HG02885 (cell line): ENCODE data around the gene CHST12.

Source experiments
- ATAC-seq: cut with Tn5 transposase; IDR thresholded peaks from one replicate; pipeline ENCODE4 v1.9.1; 2021; ENCODE audit warnings: mild to moderate bottlenecking; ENCODE audit not compliant: unreplicated experiment, poor library complexity

CHST12 gene

DNA sequence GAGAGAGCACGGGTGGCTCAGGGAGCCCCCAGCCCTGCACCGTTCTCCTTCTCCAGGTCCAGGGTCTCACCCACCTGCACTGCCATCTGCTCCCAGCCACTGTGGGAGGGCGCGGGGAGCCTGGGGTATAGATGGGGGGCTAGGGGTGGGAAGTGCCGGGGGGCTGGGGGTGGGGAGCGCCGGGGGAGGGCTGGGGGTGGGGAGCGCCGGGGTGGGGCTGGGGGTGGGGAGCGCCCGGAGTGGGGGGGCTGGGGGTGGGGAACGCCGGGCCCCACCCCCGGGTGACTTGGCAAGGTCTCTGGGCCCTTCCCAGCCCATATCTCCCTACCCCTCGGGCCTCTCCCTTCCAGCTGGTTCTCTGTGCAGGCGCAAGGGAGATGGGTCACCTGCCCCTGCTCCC lies 72.9 kb downstream of the CHST12 start, which contains the start of gene GRIFIN:
Gene GRIFIN, minus strand, starts transcription at position 101 of the 400 bp plus-strand sequence. Its CDS starts 15 bp downstream, at position 86.
- ATAC-seq: no peak

DNA sequence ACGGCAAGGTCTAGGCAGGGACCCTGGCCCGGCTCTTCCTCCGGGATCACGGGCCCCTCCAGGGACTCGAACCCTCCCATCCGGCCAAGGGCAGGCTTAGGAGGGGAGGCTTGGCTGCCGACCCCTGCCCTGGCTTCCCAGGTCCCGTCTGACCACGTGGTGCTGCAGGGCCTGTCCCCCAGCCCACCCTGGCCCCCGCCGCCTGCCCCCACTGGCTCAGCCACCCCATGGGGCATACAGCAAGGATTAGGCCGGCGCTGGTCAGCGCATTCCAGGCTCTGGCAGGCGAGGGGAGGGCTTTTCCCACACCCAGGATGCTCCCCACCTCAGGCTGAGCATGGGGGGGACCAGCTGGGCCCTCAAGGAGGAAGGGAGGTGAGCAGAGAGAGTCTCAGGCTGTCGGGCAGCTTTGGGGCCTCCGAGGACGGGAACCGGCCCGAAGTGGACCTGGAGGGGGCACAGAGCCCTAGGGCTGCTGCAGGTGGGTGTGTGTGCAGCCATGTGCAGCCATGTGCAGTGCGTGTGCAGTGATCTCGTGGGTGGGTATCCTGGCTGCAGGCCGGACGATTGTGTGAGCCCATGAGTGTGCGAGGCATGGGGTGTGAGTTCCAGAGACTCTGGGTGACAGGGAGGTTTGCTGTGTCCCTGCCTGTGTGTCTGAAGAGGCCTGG lies 73.5 kb downstream of the CHST12 start:
- ATAC-seq: no peak

DNA sequence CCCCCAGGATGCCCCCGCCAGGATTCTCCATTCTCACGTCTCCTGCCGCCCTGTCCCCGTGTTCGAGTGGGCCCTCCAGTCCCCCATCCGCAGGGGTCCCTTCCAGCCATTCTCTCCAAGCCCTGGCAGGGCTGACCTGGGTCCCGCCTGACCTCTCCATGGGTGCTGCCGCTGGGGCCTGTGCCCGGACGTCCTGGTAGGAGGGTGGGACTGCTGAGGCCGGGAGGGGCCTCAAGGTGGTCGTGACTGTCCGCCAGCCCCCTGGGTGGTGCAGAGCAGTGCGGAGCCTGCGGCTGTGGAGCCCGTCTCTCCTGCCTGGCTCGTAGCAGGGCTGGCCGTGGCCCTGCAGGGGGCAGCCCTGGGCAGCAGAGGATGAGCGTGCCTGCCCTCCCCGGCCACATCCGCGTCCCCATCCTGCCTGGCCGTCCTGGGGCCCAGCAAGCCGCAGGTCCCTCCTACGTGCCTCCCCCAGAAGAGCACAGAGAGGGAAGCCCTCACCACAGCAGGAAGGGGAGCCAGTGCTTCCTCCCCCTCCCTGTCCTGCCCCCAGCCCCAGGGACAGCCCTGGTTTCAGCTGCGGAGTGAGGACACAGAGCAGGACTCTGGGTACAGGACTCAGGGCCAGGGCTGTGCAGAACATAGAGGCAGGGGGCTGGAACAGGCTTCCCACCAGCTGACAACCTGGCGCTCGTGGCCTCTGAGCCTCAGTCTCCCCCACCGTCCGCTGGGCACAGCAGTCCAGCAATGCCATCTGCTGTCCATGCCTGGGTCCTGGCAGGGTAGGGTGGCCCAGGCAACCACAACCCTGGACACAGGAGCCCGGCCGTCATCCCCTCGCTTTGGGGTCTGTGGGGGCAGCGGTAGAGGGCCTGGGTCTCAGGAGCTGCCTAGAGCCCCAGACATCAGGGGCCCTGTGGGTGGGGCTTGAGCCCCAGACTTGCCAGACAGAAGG lies 74.3 kb downstream of the CHST12 start:
- ATAC-seq: no peak

DNA sequence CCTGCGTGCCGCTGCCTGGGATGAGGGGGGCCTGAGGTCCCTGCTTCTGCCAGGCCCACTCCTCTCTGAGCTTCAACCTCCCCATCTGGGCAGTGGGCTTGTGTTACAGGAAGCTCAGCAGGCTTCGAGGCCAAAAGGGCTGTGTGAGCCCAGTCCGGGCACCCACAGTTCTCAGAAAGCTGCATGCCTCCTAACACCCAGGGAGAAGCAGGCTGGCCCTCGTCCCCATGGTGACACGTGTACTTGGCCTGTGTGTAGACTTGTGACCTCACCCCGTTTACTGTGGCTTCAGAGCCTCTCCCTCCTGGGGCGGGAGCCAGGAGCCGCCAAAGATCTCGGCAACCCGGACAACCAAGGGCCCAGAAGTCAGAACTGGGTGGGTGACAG lies 75.0 kb downstream of the CHST12 start:
- ATAC-seq: no peak

DNA sequence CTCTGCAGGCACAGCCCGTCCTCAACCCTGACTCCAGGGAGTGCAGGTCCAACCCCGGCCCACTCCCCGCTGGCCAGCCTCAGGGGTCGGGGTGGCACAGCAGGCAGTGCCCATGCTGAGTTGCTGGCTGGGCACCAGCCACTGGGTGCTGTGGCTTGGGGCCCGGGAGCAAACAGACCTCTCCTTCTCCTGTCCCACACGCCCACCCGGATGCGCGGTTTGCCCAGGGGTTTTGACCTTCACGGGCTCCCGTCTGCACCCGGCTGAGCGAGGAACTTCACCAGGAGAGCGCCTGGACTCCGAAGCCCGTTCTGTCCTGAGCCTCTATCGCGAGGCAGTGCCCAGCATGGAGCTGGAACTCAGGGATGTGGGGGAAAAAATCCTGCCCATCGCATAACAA lies 75.4 kb downstream of the CHST12 start:
- no peak for ATAC-seq

DNA sequence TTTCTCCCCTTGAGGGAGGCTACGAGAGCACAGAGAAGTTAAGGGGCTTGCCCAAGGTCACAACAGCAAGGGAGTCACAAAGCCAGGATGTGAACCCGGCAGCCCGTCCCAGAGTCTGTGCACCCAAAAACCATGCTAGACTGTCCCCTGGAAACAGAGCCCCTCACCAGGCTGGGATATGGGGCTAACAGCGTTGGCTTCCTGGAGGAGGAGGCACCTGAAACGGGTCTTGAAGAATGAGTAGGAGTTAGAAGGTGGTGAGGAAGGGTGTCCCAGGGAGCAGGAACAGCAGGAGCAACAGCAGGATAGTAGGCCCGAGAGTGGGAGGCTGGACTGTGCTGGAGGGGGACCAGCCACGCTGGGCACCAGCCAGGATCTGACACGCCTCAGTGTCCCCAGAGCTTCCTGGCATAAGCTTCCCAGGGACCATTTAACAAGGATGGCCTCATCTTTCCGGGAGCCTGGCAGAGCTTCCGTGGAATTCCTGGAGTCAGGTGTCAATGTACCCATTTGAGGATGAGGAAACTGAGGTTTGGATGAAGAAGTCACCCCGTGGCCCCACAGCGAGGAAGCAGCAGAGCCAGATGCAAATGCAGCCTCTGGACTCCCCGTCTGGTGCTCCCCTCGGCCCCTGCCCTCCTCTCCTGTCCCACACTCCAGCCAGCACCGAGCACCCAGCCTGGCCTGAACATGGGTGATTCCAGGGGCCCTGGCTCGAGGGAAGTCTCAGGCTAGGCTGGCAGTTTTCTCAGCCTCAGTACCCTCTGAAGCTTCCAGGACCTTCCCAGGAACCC lies 76.1 kb downstream of the CHST12 start:
- ATAC-seq: no peak

DNA sequence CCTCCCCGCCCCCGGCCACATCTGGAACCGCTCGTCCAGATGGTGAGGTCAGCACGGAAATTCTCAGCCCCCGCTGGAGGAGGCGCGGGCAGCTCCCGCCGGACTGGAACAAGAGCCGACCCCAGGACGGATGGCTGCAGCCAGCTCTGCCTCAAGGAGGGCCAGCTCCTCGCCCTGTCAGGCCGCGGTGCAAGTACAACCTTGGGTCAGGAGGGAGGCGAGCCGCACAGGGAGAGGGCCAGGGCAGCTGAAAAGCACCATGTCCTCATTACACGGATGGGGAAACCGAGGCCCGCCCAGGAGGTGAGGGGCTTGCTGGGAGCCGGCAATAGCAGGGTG lies 76.6 kb downstream of the CHST12 start:
- no peak for ATAC-seq

DNA sequence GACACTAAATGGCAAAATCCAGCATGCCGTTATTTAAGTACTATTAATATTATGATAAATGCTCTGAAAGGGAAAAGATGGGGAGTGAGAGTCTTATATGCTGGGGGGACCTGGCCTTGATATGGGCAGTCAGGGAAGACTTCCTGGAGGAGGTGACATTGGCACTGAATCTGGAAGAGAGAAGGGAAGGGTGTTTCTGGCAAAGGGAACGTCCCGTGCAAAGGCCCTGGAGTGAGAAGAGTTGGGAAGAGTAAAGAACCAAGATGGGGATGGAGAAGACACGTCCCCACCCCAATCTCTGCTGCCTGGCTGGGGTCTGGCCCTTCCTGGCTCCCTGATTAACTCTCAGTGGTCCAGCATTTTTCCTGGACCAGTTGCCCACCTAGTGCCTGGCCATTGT lies 77.8 kb downstream of the CHST12 start:
- no peak for ATAC-seq

DNA sequence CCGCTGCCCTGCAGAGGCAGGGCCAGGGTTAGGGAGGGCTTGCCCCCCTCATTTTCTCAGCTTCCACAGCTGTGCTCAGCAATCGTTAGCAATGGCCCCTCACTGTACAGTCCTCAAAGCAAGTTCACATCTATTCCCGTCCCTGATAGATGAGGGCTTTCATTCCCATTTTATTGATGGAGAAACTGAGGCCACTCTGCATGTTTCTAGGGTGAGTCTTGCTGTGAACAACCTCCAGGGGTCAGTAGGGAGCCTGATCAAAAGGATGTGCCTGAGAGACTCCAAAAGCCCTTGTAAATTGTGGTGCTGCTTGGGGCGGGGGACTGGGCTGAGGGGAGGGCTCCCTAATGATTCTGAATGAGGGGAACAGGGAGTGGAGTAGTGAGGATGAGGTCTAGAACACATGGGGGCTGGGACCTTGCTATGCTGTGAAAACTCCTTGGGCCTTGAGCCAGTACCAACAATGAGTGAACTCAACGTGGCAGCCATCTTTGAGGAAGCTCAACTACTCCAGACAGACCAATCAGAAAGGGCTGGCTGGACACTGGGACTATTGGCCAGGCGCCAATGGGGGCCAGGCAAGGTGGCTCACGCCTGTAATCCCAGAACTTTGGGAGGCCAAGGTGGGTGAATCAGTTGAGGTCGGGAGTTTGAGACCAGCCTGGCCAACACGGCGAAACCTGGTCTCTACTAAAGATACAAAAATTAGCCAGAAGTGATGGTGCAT lies 79.5 kb downstream of the CHST12 start:
- no peak for ATAC-seq

DNA sequence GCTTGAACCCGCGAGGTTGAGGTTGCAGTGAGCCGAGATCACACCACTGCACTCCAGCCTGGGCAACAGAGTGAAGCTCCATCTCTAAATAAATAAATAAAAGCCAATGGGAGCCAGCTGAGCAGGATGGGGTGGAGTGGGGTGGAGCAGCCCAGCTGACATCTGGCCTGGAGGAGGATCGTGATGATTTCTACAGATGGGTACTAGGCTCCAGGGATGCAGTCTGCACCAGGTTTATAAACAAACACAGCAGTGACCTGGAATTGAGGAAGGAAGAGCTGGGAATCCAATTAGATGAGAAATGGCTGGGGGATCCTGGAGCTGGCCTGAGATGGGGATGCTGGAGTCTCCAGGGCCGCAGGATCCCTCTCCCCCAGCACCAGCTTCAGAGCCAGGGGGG lies 80.1 kb downstream of the CHST12 start:
- no peak for ATAC-seq

DNA sequence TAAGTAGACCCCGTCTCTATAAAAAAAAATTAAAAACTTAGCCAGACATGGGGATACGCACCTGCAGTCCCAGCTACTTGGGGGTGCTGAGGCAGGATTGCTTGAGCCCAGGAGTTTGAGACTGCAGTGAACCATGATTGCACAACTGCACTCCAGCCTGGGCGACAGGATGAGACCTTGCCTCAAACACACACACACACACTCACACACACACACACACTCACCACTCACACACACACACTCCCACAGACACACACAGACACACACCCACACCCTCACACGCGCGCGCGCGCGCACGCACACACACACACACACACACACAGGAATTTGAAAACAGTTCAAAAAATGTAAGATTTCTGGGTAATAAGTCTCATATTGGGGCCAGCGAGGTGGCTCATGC lies 81.5 kb downstream of the CHST12 start:
- ATAC-seq: no peak

DNA sequence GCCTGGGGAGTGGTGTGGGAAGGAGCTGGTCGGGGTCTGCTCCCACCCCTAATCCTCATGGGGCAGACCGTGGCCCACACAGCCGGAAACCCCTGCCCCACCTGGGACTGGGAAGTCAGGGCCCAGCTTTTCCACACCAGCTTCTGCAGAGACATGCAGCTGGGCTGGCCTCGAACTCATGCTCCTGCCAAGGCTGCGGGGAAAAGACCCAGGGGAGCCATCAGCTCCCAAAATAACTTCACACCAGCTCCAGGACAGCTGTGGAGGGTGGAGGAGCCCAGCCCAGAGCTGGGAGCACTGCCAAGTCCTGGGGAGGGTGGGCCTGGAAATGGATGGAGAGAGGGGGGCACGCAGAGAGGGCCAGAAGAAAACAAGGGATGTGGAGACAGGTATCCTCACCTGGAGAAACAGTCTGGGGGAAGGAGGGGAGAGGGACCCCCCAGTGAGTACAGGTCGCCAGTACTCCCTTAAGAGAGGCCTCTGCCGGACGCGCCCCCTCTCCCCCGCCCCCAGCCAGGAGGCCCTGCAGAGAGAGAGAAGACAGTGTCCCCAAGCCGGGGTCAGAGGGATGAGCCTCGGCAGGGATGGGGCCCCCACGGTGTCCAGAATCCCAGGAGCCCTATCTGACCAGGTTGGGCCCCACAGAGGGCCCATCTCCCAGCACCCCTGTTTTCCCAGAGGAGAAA lies 84.3 kb downstream of the CHST12 start:
- no peak for ATAC-seq

DNA sequence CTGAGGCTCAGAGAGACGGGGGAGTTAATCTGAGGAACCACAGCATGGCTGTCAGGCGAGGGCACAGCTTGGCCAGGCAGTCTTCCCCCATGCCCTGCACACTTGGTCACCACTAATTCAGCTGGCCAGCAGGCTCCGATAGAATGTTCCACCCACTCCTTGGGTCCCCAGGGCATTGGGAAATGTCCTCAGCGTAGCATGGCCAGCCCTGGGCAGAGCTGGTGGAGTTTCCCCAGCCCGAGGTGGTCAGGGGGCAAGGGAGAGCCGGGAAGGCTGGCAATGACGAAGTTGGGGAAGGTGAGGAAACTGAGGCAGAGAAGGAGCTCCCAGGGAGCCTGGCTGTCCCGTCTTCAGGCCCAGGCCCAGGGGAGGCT lies 84.8 kb downstream of the CHST12 start:
- no peak for ATAC-seq

DNA sequence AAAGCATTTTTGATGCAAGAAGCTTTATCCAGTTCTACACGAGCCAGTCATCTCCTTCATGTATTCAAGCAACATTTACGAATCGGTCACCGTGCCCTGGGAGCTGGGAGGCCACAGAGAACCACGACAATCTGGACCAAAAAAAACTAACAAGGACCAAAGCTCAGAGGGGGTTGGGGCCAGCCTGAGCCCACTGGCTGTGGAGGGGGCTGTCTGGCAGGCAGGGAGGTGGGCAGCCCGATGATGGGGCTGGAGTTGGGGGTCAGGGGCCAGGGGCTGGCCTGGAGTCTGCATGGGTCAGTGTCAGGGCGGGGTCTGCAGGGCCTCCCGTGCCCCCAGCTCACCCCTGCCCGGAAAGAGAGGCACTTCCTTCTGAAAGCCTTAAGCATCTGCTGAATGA lies 85.3 kb downstream of the CHST12 start:
- ATAC-seq: no peak

DNA sequence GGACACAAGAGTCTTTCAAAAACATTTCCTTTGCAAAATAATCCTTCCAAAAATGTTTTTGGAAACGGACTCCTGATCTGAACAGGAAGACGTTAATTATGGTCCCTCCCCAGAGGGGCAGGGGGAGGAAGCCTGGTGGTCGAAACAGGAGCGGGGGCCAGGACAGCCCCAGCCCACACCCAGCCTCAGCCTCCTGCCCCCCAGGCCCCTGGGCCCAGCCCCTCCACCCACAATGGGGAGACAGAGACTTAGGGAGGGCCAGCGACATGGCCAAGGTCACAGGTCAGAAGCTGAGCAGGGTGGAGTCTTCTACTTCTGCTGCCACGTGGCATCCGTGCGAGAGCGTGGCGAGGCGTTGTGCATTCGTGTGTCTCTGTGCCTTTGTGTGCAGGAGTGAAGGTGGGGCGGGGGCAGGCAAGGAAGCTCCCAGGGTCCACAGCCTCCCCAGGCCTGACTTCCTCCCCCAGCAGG lies 86.8 kb downstream of the CHST12 start:
- ATAC-seq: no peak

DNA sequence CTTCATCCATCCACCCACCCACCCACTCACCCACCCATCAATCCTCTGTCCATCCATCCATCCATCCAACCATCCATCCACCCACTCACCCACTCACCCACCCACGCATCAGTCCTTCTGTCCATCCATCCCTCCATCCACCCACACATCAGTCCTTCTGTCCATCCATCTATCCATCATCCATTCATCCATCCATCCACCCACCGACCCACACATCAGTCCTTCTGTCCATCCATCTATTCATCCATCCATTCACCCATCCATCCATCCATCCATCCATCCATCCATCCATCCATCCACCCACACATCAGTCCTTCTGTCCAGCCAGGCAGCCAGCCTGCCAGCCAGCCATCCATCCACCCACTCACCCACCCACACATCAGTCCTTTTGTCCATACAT lies 88.6 kb downstream of the CHST12 start:
- no peak for ATAC-seq

DNA sequence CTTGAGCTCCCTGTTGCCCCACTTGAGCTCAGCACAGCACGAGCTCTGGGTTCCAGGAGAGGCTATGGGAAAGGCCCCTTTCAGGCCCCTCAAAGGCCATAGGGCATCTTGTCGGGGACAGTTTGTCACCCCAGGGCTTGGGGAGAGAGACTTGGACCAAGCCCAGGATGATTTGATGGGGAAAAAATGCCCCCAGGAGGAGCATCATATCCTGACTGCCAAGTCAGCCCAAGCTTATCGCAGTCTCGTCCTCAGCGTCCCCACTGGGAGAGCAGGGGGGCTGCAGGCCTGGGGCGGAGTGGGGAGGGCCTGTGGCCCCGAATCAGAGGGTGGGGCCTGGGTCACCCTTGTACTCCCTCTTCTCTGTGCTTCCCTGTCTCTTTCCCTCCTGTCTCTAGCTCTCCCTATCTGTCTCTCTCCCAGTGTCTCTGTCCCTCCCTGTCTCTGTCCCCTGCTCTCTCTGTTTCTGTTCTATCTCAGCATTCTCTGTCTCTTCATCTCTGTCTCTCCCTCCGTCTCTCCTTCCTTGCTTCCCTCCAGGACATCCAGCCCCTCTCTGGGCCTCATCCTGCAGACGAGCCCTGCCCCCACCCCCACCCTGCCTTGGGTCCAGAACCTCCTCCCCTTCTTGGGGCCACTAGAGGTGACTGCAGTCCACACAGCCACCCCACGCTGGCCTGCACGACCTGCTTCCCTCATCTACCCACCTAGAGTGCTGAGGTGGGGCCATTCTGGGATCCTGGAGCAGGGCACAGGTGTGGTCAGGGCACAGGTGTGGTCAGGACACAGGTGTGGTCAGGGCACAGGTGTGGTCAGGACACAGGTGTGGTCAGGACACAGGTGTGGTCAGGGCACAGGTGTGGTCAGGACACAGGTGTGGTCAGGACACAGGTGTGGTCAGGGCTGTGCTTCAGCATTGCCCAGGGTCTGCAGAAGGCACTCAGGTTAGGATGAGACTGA lies 90.1 kb downstream of the CHST12 start:
- no peak for ATAC-seq
